Testis (tissue), 3 donors: ENCODE results near the gene RBM24. TPM values are rescaled to one million over a fixed set of nuclear protein-coding genes. Genes with fewer than 3 reads are reported as not detected.
A peak's percentile ranks its signal among the peaks of the same experiment; 100 is the strongest.

Experiments used
- DNase-seq: peaks from one replicate; pipeline ENCODE4 v3.0.0-alpha.2; 2019
- H3K27ac ChIP-seq, 2 donors: fragments of 200-600 bp; sonication (generic); one replicate each; pipeline ENCODE4 v1.5.1; 2019
- H3K27me3 ChIP-seq: fragments of 200-600 bp; sonication (generic); one replicate; pipeline ENCODE4 v1.5.1; 2019
- H3K36me3 ChIP-seq: fragments of 200-600 bp; sonication (generic); one replicate; pipeline ENCODE4 v1.5.1; 2017; ENCODE audit warnings: low read depth; ENCODE audit errors: missing control alignments
- H3K4me1 ChIP-seq: fragments of 200-600 bp; sonication (generic); one replicate; pipeline ENCODE4 v1.5.1; 2019
- H3K4me3 ChIP-seq, 2 donors: fragments of 200-600 bp; sonication (generic); one replicate each; pipeline ENCODE4 v1.5.1; 2017 to 2019
- H3K9me3 ChIP-seq: fragments of 200-600 bp; sonication (generic); one replicate; pipeline ENCODE4 v1.5.1; 2017
- POLR2A ChIP-seq: fragments of 450-650 bp; IDR thresholded peaks from one replicate; pipeline ENCODE4 v1.6.1; 2017; ENCODE audit warnings: antibody characterized with exemption, mild to moderate bottlenecking, moderate library complexity
- WGBS, 2 donors: methylation state at CpG; one replicate each; pipeline ENCODE4 v1.1.5; 2018; 5-methylcytosine and 5-hydroxymethylcytosine counted together
- intact Hi-C: fragments of 100-400 bp; cut with DNase I; formaldehyde crosslinking; loops from one replicate; pipeline ENCODE4 v1.15.1; 2023; ENCODE audit warnings: low total_unique reads
- polyA plus RNA-seq: library from polyadenylated mRNA; stranded (reverse); fragments of 350-450 nt; fragmentation: Illumina TruSeq; extraction: RNeasy Lipid Tissue Mini Kit (QIAGEN cat#74804); gene quantifications from one replicate; pipeline ENCODE4 v1.2.3, GENCODE V29; 2014; ENCODE audit warnings: low read depth, low replicate concordance; ENCODE audit not compliant: insufficient read depth
- total RNA-seq, 2 donors: library from RNA; depleted of rRNA; stranded (reverse); fragments of >200 nt; gene quantifications; one replicate each; pipeline ENCODE4 v1.2.3, GENCODE V29; 2016
- TF ChIP-seq, protein P1 (sequence below), 3 experiments: fragments of 450-650 bp in 2 of 3; fragments of 200-600 bp in 1 of 3; sonication (generic) in 1 of 3; IDR thresholded peaks; one replicate each; pipeline ENCODE4 v1.5.1; 2016 to 2019; ENCODE audit warnings: antibody characterized with exemption in 3 of 3, mild to moderate bottlenecking in 2 of 3, moderate library complexity in 1 of 3

The RBM24 gene
- total and polyA plus RNA-seq, 3 donors from 2014 or later, result 8.9 to 18.6 (median 9.1) TPM

- no peaks in the 10 kb centered on the region for H3K27me3 ChIP-seq
- 1 to 2% methylated on average over 27 to 62 of the region's 77 CpGs for WGBS, 2 donors
- no peaks in the 10 kb centered on the region for H3K36me3 ChIP-seq
- DNase-seq, result no peak
- H3K9me3 ChIP-seq, result no peaks in the 10 kb centered on the region
- no peak for TF ChIP-seq POLR2A
- TF ChIP-seq, protein P1, sequence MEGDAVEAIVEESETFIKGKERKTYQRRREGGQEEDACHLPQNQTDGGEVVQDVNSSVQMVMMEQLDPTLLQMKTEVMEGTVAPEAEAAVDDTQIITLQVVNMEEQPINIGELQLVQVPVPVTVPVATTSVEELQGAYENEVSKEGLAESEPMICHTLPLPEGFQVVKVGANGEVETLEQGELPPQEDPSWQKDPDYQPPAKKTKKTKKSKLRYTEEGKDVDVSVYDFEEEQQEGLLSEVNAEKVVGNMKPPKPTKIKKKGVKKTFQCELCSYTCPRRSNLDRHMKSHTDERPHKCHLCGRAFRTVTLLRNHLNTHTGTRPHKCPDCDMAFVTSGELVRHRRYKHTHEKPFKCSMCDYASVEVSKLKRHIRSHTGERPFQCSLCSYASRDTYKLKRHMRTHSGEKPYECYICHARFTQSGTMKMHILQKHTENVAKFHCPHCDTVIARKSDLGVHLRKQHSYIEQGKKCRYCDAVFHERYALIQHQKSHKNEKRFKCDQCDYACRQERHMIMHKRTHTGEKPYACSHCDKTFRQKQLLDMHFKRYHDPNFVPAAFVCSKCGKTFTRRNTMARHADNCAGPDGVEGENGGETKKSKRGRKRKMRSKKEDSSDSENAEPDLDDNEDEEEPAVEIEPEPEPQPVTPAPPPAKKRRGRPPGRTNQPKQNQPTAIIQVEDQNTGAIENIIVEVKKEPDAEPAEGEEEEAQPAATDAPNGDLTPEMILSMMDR (IDR thresholded peaks at IDR 0.05), result no peak
- peak overlapping the region in 1 of 2 donors; percentile 39 for H3K27ac ChIP-seq
- H3K4me3 ChIP-seq, result peak overlapping the region; percentile 61 to 69
- intact Hi-C loops, result no loop called here
- H3K4me1 ChIP-seq, result peaks cover 4% of the 10 kb centered on the region
Observed at GRCh38 chr6:17281497-17282481, 628 bp downstream of the RBM24 start.

GRCh38 chr6:17283074-17283473 is 1.9 kb downstream of the RBM24 start:
- TF ChIP-seq, protein P1 (IDR thresholded peaks at IDR 0.05), result no peak
- no peak for TF ChIP-seq POLR2A
- H3K36me3 ChIP-seq, result no peaks in the 10 kb centered on the region
- H3K27me3 ChIP-seq, result no peaks in the 10 kb centered on the region
- H3K4me3 ChIP-seq, result no peak overlapping the region
- DNase-seq, result no peak
- peaks cover 4% of the 10 kb centered on the region for H3K4me1 ChIP-seq
- WGBS, 2 donors, result 80 to 87% methylated on average over 4 of the region's 4 CpGs
- H3K27ac ChIP-seq, result no peak overlapping the region
- no peaks in the 10 kb centered on the region for H3K9me3 ChIP-seq
- intact Hi-C loops, result no loop called here

GRCh38 chr6:17289630-17290061 is 8.5 kb downstream of the RBM24 start:
- no peak overlapping the region for H3K27ac ChIP-seq
- TF ChIP-seq POLR2A, result no peak
- TF ChIP-seq, protein P1 (IDR thresholded peaks at IDR 0.05), result no peak
- H3K4me1 ChIP-seq, result no peaks in the 10 kb centered on the region
- H3K4me3 ChIP-seq, result no peak overlapping the region
- H3K27me3 ChIP-seq, result no peaks in the 10 kb centered on the region
- intact Hi-C loops, result no loop called here
- no peaks in the 10 kb centered on the region for H3K9me3 ChIP-seq
- no peaks in the 10 kb centered on the region for H3K36me3 ChIP-seq
- 63 to 78% methylated on average over 13 of the region's 13 CpGs for WGBS, 2 donors
- no peak for DNase-seq

- intact Hi-C loops, result no loop called here
- H3K4me3 ChIP-seq, result no peak overlapping the region
- no peaks in the 10 kb centered on the region for H3K27me3 ChIP-seq
- H3K27ac ChIP-seq, result no peak overlapping the region
- no peaks in the 10 kb centered on the region for H3K9me3 ChIP-seq
- TF ChIP-seq, protein P1 (IDR thresholded peaks at IDR 0.05), result no peak
- no peak for TF ChIP-seq POLR2A
- 59 to 80% methylated on average over 17 of the region's 17 CpGs for WGBS, 2 donors
- DNase-seq, result no peak
- no peaks in the 10 kb centered on the region for H3K36me3 ChIP-seq
- H3K4me1 ChIP-seq, result no peaks in the 10 kb centered on the region
Observed at GRCh38 chr6:17291778-17292177, 10.6 kb downstream of the RBM24 start.
